ENCODE data around the gene SURF2.

Gene SURF2

GRCh38 chr9:133335924-133336811, 20.2 kb upstream of the SURF2 start, which contains the start of gene SURF6:
SURF6 (minus strand) TSS chr9:133336188; CDS start chr9:133336132, 56 bp downstream.
- DNase-seq (ENCODE audit: low spot score) = peak; percentile 81

GRCh38 chr9:133339641-133340040, 16.7 kb upstream of the SURF2 start:
- no peak for DNase-seq (ENCODE audit: low spot score)

GRCh38 chr9:133340256-133340655, 16.1 kb upstream of the SURF2 start:
- no peak for DNase-seq (ENCODE audit: low spot score)

GRCh38 chr9:133340916-133341315, 15.4 kb upstream of the SURF2 start:
- no peak for DNase-seq (ENCODE audit: low spot score)

GRCh38 chr9:133341369-133342068, 14.8 kb upstream of the SURF2 start:
- no peak for DNase-seq (ENCODE audit: low spot score)

GRCh38 chr9:133342069-133342406, 14.3 kb upstream of the SURF2 start:
- DNase-seq (ENCODE audit: low spot score) = no peak

GRCh38 chr9:133342570-133342969, 13.8 kb upstream of the SURF2 start:
- DNase-seq (ENCODE audit: low spot score) = no peak

GRCh38 chr9:133344071-133344470, 12.3 kb upstream of the SURF2 start:
- DNase-seq (ENCODE audit: low spot score) = no peak

- no peak for DNase-seq (ENCODE audit: low spot score)
Observed at GRCh38 chr9:133344979-133345378, 11.4 kb upstream of the SURF2 start.

- DNase-seq (ENCODE audit: low spot score) = no peak
Observed at GRCh38 chr9:133345596-133345995, 10.8 kb upstream of the SURF2 start.

GRCh38 chr9:133346021-133346785, 10.1 kb upstream of the SURF2 start:
- DNase-seq (ENCODE audit: low spot score) = no peak

GRCh38 chr9:133347515-133347984, 8.8 kb upstream of the SURF2 start:
- peak; percentile 32 for DNase-seq (ENCODE audit: low spot score)

GRCh38 chr9:133347985-133348717, 8.2 kb upstream of the SURF2 start, which contains the start of the genes MED22 and RPL7A:
MED22 (minus strand) TSS chr9:133348131; CDS start chr9:133346662, 1,469 bp downstream.
RPL7A (plus strand) TSS chr9:133348218; CDS start chr9:133348244, 26 bp downstream.
- peak; percentile 94 for DNase-seq (ENCODE audit: low spot score)

GRCh38 chr9:133348718-133349573, 7.4 kb upstream of the SURF2 start:
- no peak for DNase-seq (ENCODE audit: low spot score)

GRCh38 chr9:133349965-133350616, 6.3 kb upstream of the SURF2 start:
- DNase-seq (ENCODE audit: low spot score) = no peak

GRCh38 chr9:133351526-133351907, 4.8 kb upstream of the SURF2 start:
- no peak for DNase-seq (ENCODE audit: low spot score)

- no peak for DNase-seq (ENCODE audit: low spot score)
Observed at GRCh38 chr9:133351908-133352634, 4.3 kb upstream of the SURF2 start.

GRCh38 chr9:133352635-133353340, 3.6 kb upstream of the SURF2 start:
- DNase-seq (ENCODE audit: low spot score) = no peak

GRCh38 chr9:133353548-133353947, 2.8 kb upstream of the SURF2 start:
- no peak for DNase-seq (ENCODE audit: low spot score)
